Central memory CD8-positive, alpha-beta T cell (primary cell): Measurements from ENCODE around the gene XIRP1.
"Not testable (repeated sequence)": the region's sequence is repeated elsewhere in the genome, so short reads cannot be mapped to it uniquely, and the experiment has no call there.

Source experiments
- ATAC-seq: fragments of 150-1000 bp; cut with Tn5 transposase; replicated peaks from 2 replicates; pipeline ENCODE4 v1.10.0; 2022; ENCODE audit warnings: mild to moderate bottlenecking, moderate FRiP score, moderate number of reproducible peaks; ENCODE audit not compliant: poor library complexity, severe bottlenecking; ENCODE audit errors: extremely low read depth
- DNase-seq, 2 donors: peaks; one replicate each; pipeline ENCODE4 v3.0.0; 2021; ENCODE audit warnings: low spot score in 2 of 2
- H3K27ac Mint-ChIP-seq: one replicate; pipeline ENCODE4 v1.8.0; 2022; ENCODE audit warnings: low read depth, mild to moderate bottlenecking, moderate library complexity, mixed read lengths
- H3K27me3 Mint-ChIP-seq: one replicate; pipeline ENCODE4 v1.8.0; 2022; ENCODE audit warnings: mixed read lengths
- H3K36me3 Mint-ChIP-seq: one replicate; pipeline ENCODE4 v1.8.0; 2022; ENCODE audit warnings: mild to moderate bottlenecking, moderate library complexity, mixed read lengths; ENCODE audit not compliant: insufficient read depth
- H3K4me1 Mint-ChIP-seq: one replicate; pipeline ENCODE4 v1.8.0; 2022; ENCODE audit warnings: mixed read lengths
- H3K4me3 Mint-ChIP-seq: one replicate; pipeline ENCODE4 v1.8.0; 2022; ENCODE audit warnings: mild to moderate bottlenecking, moderate library complexity, mixed read lengths
- H3K9me3 Mint-ChIP-seq: one replicate; pipeline ENCODE4 v1.8.0; 2022; ENCODE audit warnings: mixed read lengths

The XIRP1 gene, protein sequence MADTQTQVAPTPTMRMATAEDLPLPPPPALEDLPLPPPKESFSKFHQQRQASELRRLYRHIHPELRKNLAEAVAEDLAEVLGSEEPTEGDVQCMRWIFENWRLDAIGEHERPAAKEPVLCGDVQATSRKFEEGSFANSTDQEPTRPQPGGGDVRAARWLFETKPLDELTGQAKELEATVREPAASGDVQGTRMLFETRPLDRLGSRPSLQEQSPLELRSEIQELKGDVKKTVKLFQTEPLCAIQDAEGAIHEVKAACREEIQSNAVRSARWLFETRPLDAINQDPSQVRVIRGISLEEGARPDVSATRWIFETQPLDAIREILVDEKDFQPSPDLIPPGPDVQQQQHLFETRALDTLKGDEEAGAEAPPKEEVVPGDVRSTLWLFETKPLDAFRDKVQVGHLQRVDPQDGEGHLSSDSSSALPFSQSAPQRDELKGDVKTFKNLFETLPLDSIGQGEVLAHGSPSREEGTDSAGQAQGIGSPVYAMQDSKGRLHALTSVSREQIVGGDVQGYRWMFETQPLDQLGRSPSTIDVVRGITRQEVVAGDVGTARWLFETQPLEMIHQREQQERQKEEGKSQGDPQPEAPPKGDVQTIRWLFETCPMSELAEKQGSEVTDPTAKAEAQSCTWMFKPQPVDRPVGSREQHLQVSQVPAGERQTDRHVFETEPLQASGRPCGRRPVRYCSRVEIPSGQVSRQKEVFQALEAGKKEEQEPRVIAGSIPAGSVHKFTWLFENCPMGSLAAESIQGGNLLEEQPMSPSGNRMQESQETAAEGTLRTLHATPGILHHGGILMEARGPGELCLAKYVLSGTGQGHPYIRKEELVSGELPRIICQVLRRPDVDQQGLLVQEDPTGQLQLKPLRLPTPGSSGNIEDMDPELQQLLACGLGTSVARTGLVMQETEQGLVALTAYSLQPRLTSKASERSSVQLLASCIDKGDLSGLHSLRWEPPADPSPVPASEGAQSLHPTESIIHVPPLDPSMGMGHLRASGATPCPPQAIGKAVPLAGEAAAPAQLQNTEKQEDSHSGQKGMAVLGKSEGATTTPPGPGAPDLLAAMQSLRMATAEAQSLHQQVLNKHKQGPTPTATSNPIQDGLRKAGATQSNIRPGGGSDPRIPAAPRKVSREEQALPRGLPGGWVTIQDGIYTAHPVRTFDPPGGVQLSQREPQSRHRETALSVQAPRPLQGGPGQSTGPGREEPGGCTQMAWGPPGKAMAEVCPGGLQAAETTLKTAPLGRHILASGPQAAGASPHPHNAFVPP (N-terminal part only)

GRCh38 chr3:39192490-39193092 lies at the start of gene XIRP1:
TSS of gene XIRP1 (minus strand) at chr3:39192595. CDS start at chr3:39189445, 3,150 bp downstream.
- Mint-ChIP-seq H3K27ac (no peak within 1 kb of the TSS), H3K9me3 (no peaks in the 10 kb centered on the region), H3K4me3 (no peak within 1 kb of the TSS), H3K4me1 (peaks cover 20% of the 10 kb centered on the region), H3K36me3 (peaks cover 2% of the 10 kb centered on the region), H3K27me3 (no peaks in the 10 kb centered on the region)
- no peak for DNase-seq
- no peak for ATAC-seq

GRCh38 chr3:39241561-39241960 lies 49.2 kb upstream of the XIRP1 start:
- DNase-seq (no peak), ATAC-seq (no peak)
- no peaks in the 10 kb centered on the region for H3K27me3 Mint-ChIP-seq
- H3K4me1 Mint-ChIP-seq: peaks cover 36% of the 10 kb centered on the region
- no peak overlapping the region for H3K27ac Mint-ChIP-seq
- peaks cover 2% of the 10 kb centered on the region for H3K36me3 Mint-ChIP-seq
- peaks cover 9% of the 10 kb centered on the region for H3K9me3 Mint-ChIP-seq
- no peak overlapping the region for H3K4me3 Mint-ChIP-seq

DNA sequence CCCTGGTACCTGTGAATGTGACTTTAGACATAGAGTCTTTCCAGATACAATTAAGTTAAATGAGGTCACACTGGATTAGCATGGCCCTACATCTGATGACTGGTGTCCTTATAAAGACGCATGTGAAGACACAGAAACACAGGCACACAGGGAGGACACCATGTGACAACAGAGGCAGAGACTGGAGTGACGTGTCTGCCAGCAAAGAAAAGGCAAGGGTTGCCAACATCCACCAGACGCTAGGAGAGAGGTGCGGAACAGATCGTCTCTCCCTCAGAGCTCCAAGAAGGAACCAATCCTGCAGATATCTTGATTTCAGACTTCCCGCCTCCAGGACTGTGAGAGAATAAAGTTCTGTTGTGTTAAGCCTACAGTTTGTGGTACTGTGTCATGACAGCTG lies 44.6 kb upstream of the XIRP1 start:
- ATAC-seq (no peak), DNase-seq (no peak)
- H3K27me3 Mint-ChIP-seq: no peaks in the 10 kb centered on the region
- no peak overlapping the region for H3K27ac Mint-ChIP-seq
- peaks cover 65% of the 10 kb centered on the region for H3K4me1 Mint-ChIP-seq
- peaks cover 2% of the 10 kb centered on the region for H3K36me3 Mint-ChIP-seq
- no peak overlapping the region for H3K4me3 Mint-ChIP-seq
- no peaks in the 10 kb centered on the region for H3K9me3 Mint-ChIP-seq

DNA sequence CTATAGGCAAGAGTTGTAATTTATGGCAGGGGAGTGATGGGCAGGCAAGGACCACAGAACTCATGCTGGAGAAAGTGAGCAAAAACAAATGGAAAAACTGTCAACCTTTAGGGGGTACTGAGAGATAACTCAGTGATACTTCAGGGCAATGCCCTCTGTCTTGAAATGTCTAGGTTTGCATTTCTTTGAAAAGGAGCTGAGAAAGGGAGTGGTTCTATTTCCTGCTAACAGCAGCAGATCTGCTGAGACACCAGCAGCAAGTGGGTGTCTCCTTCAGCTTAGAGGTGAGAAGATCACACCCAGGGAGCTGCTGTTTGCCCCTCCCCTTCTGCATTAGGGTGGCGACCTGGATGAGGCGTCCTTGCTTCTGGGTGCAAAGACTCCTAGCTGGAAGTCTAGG lies 42.3 kb upstream of the XIRP1 start:
- Mint-ChIP-seq H3K9me3 (no peaks in the 10 kb centered on the region), H3K27me3 (no peaks in the 10 kb centered on the region), H3K27ac (peak overlapping the region; percentile 86), H3K36me3 (peaks cover 2% of the 10 kb centered on the region), H3K4me1 (peaks cover 67% of the 10 kb centered on the region), H3K4me3 (peak overlapping the region; percentile 60)
- peak in 1 of 2 donors; percentile 31 for DNase-seq
- peak; percentile 98 for ATAC-seq

DNA sequence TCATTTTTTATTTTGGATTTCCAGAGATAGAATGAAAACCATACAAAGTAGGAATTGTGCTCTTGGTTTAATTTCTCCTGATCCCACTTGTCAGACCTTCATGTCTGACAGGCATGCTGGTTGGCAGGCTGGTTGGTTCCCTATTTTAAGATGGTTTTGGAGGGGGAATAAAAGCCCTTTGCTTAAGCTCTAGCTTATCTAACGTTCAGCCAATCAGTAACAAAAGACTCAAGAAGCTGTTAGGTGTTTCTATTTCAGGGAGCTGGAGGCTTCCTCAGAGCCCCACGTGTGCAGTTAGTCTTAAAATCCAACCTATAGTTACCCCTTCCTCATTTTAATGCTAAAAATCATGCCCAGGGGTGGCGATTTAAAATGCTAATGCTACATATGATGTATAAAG lies 40.5 kb upstream of the XIRP1 start:
- ATAC-seq (no peak), DNase-seq (no peak)
- H3K4me3 Mint-ChIP-seq: peak overlapping the region; percentile 60
- H3K36me3 Mint-ChIP-seq: peaks cover 2% of the 10 kb centered on the region
- no peaks in the 10 kb centered on the region for H3K27me3 Mint-ChIP-seq
- no peaks in the 10 kb centered on the region for H3K9me3 Mint-ChIP-seq
- peaks cover 55% of the 10 kb centered on the region for H3K4me1 Mint-ChIP-seq
- peak overlapping the region; percentile 10 for H3K27ac Mint-ChIP-seq

DNA sequence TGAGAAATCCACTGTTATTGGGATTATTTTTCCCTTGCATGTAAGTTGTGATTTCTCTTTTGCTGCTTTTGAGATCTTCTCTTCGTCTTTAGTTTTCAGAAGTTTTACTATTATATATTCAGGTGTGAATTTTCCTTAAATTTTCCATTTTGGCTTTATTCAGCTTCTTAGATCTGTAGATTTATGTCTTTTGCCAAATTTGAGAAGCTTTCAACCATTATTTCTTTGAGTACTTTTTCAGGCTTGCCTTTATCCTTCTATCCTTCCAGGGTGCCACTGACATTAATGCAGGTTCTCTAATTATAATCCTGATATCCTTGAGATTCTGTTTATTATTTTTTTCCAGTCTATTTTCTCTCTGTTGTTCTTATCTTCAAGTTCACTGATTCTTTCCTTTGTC lies 38.1 kb upstream of the XIRP1 start:
- H3K4me1 Mint-ChIP-seq: peaks cover 56% of the 10 kb centered on the region
- ATAC-seq: no peak
- H3K36me3 Mint-ChIP-seq: no peaks in the 10 kb centered on the region
- no peak overlapping the region for H3K4me3 Mint-ChIP-seq
- H3K27me3 Mint-ChIP-seq: no peaks in the 10 kb centered on the region
- H3K9me3 Mint-ChIP-seq: no peaks in the 10 kb centered on the region
- no peak for DNase-seq
- no peak overlapping the region for H3K27ac Mint-ChIP-seq

- Mint-ChIP-seq H3K4me1 (peaks cover 50% of the 10 kb centered on the region), H3K36me3 (no peaks in the 10 kb centered on the region), H3K4me3 (no peak overlapping the region), H3K27ac (no peak overlapping the region), H3K9me3 (no peaks in the 10 kb centered on the region), H3K27me3 (no peaks in the 10 kb centered on the region)
- ATAC-seq (no peak), DNase-seq (no peak)
These were observed 36.1 kb upstream of the XIRP1 start for GRCh38 chr3:39228496-39228895.

- not testable (repeated sequence) for DNase-seq, H3K4me3 Mint-ChIP-seq, H3K36me3 Mint-ChIP-seq, H3K27me3 Mint-ChIP-seq, H3K9me3 Mint-ChIP-seq, H3K27ac Mint-ChIP-seq, ATAC-seq
- H3K4me1 Mint-ChIP-seq: peaks cover 52% of the 10 kb centered on the region
These were observed 35.2 kb upstream of the XIRP1 start for GRCh38 chr3:39227596-39227995.

GRCh38 chr3:39226106-39226741 lies 33.8 kb upstream of the XIRP1 start:
- ATAC-seq (no peak), DNase-seq (no peak)
- Mint-ChIP-seq H3K27ac (peak overlapping the region; percentile 0), H3K36me3 (no peaks in the 10 kb centered on the region), H3K4me3 (no peak overlapping the region), H3K27me3 (no peaks in the 10 kb centered on the region), H3K4me1 (peaks cover 46% of the 10 kb centered on the region), H3K9me3 (no peaks in the 10 kb centered on the region)

DNA sequence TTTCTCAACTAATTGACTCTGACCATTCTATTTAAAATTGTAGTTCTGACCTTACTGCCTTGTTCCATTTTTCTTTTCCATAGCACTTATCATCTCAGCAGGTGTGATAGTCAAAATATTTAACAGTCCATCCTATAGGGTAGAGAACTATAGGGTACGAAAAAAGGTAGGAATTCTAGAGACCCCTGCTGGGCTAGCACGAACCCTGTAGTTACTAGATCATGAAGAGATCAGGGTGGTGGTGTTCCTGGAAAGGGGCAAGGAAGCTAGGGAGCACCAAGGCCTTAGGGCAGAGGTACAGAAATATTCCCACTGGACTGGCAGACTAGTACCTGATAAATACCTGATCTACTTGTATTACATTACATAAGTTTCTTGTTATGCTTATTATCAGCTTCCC lies 31.9 kb upstream of the XIRP1 start:
- ATAC-seq (no peak), DNase-seq (no peak)
- Mint-ChIP-seq H3K4me3 (no peak overlapping the region), H3K27ac (peak overlapping the region; percentile 23), H3K36me3 (no peaks in the 10 kb centered on the region), H3K4me1 (peaks cover 53% of the 10 kb centered on the region), H3K9me3 (no peaks in the 10 kb centered on the region), H3K27me3 (no peaks in the 10 kb centered on the region)

- H3K27me3 Mint-ChIP-seq: no peaks in the 10 kb centered on the region
- H3K9me3 Mint-ChIP-seq: no peaks in the 10 kb centered on the region
- no peak for ATAC-seq
- DNase-seq: no peak
- H3K36me3 Mint-ChIP-seq: no peaks in the 10 kb centered on the region
- peak overlapping the region; percentile 23 for H3K4me3 Mint-ChIP-seq
- peaks cover 53% of the 10 kb centered on the region for H3K4me1 Mint-ChIP-seq
- peak overlapping the region; percentile 61 for H3K27ac Mint-ChIP-seq
These were observed 30.5 kb upstream of the XIRP1 start for GRCh38 chr3:39222939-39223338.

- peak overlapping the region; percentile 61 for H3K27ac Mint-ChIP-seq
- no peak for DNase-seq
These were observed 30.1 kb upstream of the XIRP1 start for GRCh38 chr3:39222462-39222861.

More at GRCh38 chr3:39222462-39222861, 30.1 kb upstream of the XIRP1 start:
- Mint-ChIP-seq H3K27me3 (no peaks in the 10 kb centered on the region), H3K9me3 (no peaks in the 10 kb centered on the region), H3K36me3 (no peaks in the 10 kb centered on the region), H3K4me3 (peak overlapping the region; percentile 23), H3K4me1 (peaks cover 57% of the 10 kb centered on the region)
- peak; percentile 88 for ATAC-seq
